Measurements from ENCODE around the gene WWC2.

DNA sequence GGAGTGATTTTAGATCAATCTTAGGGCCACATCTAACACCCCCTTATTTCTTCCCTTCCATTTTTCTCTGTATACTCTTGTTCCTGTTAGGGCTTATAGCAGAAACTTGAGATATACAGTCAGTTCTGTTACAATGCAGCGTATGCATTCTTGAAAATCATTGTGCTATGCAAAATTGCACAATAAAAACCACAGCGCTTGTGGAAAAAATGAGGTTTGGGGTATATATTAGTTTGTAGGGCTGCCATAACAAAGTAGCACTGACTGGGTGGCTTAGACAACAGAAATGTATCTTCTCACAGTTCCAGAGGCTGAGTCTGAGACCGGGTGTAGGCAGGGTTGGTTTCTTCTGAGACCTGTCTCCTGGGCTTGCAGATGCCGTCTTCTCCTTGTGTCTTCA, 59.0 kb downstream of the WWC2 start:
- TF ChIP-seq, protein P1, sequence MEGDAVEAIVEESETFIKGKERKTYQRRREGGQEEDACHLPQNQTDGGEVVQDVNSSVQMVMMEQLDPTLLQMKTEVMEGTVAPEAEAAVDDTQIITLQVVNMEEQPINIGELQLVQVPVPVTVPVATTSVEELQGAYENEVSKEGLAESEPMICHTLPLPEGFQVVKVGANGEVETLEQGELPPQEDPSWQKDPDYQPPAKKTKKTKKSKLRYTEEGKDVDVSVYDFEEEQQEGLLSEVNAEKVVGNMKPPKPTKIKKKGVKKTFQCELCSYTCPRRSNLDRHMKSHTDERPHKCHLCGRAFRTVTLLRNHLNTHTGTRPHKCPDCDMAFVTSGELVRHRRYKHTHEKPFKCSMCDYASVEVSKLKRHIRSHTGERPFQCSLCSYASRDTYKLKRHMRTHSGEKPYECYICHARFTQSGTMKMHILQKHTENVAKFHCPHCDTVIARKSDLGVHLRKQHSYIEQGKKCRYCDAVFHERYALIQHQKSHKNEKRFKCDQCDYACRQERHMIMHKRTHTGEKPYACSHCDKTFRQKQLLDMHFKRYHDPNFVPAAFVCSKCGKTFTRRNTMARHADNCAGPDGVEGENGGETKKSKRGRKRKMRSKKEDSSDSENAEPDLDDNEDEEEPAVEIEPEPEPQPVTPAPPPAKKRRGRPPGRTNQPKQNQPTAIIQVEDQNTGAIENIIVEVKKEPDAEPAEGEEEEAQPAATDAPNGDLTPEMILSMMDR (IDR thresholded peaks at IDR 0.05), result no peak
- no peak for TF ChIP-seq POLR2A (IDR thresholded peaks at IDR 0.05)

All from esophagus squamous epithelium (tissue), 4 donors.